HG03342 (cell line): ENCODE measurements around the gene PLEKHB1.

ENCODE experiments used
- ATAC-seq: cut with Tn5 transposase; IDR thresholded peaks from one replicate; pipeline ENCODE4 v1.9.1; 2021; ENCODE audit warnings: mild to moderate bottlenecking, moderate library complexity; ENCODE audit not compliant: unreplicated experiment

The PLEKHB1 gene

GRCh38 chr11:73647459-73648100 is 1.2 kb downstream of the PLEKHB1 start:
- ATAC-seq = peak; percentile 74

GRCh38 chr11:73648121-73648520 is 1.7 kb downstream of the PLEKHB1 start:
- ATAC-seq = no peak

DNA sequence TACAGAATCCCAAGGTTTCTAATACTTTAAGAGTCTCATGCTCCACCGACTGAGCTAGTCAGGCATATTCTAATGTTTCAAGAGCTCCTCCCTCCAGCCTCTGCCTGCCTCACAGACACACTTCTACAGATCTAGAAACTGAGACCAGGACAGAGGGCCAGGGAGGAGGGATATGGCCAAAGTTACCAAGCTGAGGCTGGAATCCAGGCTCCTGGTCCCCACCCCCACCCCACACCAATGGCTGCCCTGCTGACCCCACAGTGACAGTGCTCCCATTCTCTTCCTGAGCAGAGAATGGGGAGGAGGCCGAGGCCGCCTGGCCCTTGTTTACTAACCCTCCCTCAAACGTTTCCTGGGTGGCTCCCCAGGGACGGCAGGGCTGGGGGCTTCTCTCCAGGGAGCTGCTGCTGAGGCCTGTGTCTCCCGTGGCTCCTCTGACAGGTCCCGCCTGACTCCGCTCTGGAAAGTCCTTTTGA is 2.2 kb downstream of the PLEKHB1 start:
- no peak for ATAC-seq

- no peak for ATAC-seq
These were observed 2.8 kb downstream of the PLEKHB1 start for GRCh38 chr11:73649206-73649605.

GRCh38 chr11:73650400-73650799 is 4.0 kb downstream of the PLEKHB1 start:
- no peak for ATAC-seq

DNA sequence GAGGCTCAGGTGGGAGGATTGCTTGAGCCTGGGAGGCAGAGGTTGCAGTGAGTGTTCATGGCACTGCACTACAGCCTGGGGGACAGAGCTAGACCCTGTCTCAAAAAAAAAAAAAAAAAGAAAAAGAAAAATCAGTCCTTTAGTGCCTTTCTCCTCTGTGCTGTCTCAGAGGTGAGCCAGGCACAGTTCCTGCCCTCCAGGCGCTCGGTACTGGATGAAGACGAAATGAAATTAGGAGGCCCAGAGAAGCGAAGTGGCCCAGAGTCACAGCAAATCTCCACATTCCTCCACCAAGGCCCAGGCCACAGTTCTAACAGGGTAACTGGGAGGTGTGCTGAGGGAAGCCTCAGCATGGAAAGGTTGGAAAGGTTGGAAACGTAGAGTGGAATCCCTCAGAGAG is 4.9 kb downstream of the PLEKHB1 start:
- ATAC-seq = no peak

DNA sequence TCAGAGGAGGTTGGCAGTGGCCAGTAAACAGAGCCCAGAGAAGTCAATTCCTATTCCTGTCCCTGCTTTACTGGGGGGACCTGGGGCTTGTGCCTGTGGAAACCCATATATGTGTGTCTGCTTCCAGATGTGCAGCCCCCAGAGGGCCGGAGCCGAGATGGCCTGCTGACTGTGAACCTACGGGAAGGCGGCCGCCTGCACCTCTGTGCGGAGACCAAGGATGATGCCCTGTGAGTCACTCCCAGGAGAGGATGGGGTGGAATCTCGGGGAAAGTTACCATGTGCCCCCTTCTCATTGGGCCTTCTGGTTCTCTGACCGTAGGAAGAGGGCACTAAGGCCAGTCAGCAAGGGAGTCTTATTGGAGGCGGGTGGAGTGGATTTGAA is 5.3 kb downstream of the PLEKHB1 start:
- no peak for ATAC-seq

- ATAC-seq = no peak
These were observed 5.8 kb downstream of the PLEKHB1 start for GRCh38 chr11:73652046-73652730.

- no peak for ATAC-seq
These were observed 6.6 kb downstream of the PLEKHB1 start for GRCh38 chr11:73652856-73653559.

DNA sequence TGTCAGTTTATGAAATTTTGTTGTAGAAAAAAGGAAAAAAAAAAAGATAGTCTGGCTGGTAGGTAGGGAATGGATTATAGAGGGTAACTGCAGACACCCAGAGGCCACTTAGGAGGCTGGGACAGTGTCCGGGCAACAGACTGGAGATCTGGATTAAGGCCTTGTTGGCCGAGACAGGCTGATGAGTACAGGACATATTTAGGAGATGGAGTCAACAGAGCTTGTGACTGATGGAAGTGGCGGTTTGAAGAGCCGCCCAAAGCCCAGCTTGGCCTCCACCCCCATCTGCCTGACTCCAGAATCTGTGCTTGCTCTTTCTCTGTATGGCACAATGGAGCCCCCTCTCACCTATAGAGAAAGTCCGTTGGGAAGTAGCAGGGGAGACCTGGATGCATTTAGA is 7.6 kb downstream of the PLEKHB1 start:
- no peak for ATAC-seq

DNA sequence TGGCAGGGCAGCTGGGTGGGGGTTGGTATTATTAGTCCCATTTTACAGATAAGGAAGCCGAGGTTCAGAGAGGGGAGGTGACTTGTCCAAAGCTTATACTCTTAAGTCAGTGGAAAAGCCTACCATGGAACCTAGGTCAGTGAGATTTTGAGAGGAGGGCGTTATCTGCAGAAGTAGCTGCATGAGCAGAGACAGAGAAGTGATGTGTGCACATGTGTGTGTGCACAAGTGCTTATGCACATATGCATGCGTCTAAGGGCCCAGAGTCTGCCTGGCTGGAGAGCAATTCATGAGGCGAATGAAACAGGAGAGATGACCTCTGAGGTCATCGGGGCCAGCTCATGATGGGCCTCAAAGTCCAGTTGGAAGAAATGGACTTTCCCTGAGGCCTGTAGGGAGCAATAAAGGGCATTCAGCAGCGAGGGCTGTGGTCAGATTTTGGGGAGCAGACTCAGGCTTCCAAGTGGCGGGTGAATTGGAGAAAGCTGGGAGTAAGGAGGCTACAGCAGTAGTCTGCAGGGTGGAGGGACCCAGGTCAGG is 8.2 kb downstream of the PLEKHB1 start:
- ATAC-seq = no peak

GRCh38 chr11:73655686-73656085 is 9.3 kb downstream of the PLEKHB1 start:
- ATAC-seq = no peak

GRCh38 chr11:73656985-73657384 is 10.6 kb downstream of the PLEKHB1 start:
- ATAC-seq = no peak

DNA sequence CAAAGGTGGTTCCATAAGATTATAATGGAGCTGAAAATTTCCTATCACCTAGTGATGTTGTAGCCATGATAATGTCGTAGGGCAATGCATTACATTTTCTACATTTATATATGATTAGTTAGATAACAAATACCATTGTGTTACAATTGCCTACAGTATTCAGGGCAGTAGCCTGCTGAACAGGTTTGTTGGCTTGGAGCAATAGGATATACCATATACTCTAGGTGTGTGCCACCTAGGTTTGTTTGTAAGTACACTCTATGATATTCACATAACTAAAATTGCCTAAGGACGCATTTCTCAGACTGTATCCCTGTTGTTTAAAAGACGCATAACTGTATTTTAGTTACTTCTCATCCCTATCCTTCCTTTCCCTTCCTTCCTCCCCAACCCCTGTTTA is 13.6 kb downstream of the PLEKHB1 start:
- ATAC-seq = no peak

DNA sequence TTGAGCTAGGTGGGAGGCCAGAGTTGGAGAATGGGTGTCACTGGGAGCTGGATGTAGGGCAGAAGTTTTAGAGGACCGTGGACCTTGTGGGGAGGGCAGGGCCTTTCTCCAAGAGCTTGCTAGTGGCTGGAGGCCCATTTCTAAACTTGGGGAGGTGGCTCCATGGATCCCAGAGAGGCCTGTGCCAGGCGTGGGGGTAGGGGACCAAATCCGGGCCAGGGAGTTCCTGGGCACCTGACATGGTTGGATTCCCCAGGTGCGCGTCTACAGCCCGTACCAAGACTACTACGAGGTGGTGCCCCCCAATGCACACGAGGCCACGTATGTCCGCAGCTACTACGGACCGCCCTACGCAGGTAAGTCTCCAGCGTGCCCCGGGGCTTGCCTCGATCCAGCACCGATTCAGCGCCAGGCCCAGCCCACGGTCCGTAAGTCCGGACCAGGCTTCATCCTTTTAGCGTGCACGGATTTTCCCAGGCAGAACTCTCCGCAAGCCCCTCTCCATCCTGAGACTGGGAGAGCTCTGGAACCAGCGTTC is 14.2 kb downstream of the PLEKHB1 start:
- ATAC-seq = peak; percentile 16

DNA sequence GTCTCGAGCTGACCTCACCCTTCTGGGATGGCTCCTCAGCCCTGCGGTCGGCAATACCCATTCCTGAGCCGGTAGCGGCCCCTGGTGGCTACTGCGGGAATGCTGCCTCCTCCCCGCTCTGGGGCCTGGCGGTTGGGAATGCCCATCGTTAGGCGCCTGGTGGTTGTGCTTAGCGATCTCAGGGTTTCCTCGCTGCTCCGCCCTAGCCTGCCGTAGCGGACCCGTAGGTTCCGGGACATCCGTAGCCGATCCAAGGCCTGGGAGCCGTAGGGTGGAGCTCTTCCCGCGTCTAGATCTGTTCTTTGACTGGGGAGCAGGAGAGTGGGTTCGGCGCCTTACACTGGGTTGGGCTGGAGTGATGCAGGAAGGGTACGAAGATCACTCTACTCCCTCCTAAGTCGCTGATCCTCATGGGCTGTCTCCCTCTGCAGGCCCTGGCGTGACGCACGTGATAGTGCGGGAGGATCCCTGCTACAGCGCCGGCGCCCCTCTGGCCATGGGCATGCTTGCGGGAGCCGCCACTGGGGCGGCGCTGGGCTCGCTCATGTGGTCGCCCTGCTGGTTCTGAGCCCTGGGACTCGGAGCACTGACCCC is 14.8 kb downstream of the PLEKHB1 start:
- peak; percentile 76 for ATAC-seq

DNA sequence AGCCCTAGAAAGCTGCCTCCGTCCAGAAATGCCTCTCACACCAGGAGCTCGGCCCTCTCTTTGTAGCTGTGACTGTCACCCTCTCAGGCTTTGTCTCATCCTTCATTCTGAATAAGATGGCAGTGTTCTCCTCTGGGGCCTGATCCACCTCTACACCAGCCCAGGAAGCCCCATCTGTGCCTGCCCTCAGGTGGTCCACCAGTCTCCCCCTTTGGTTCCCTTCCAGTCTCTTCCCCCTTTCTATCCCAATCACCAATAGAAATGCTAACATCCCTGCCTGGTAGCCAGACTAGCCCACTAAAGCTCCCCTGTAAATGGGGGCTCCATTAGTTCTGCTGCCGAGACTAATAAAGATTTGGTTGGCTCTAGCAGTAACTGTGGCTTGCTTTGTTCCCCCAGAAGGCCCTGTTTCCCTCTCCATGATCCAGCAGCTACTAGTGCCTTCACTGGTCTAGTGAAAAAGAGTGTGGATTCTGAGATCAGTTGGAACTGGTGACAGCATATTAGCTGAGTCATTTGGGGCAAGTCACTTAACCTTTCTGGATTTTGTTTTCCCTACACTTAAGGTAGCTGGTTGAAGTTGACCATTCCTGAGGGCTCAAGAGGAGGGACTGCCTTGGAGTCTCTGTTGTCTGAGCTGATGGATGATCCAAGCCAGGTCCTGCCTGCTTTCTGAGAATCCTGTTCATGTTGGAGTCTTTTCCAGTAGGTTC is 16.2 kb downstream of the PLEKHB1 start:
- ATAC-seq = no peak

DNA sequence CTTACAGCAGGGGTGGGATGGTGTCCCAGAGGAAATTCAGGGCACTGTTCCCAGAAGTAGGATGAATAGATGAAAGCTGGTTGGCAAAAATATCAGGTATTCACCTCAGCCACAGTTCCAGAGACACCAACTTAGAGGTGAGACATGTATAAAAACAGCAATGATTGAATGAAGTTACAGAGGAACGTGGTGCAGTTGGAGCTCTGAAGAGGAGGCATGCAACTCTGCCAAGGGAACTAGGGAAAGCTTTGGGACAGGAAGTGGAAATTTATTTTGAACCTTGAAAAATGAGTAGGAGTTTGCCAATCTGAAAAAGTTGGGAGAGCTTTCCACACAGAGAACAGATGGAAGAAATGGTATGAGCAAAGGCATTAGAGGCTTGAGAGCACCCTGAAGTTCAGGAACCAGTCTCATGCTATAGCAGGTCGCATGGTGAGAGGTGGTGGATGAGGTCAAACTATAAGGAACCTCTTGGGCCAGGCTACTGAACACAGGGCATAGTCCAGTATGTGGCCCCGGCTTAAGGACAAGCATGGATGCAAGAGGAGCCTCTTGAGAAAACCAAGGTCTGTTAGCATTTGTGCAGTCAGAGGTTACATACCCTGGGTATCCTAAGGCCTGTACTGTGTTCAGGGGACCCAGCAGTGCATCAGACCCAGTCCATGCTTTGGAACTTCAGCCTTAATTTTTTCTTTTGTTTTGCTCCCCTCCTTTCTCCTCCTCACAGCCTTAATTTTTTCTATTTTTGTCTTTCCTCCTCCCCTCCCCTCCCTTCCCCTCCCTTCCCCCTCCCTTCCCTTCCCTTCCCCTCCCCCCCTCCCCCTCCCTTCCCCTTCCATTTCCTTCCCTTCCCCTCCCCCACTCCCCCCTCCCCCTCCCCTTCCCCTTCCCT is 17.5 kb downstream of the PLEKHB1 start:
- ATAC-seq = no peak

DNA sequence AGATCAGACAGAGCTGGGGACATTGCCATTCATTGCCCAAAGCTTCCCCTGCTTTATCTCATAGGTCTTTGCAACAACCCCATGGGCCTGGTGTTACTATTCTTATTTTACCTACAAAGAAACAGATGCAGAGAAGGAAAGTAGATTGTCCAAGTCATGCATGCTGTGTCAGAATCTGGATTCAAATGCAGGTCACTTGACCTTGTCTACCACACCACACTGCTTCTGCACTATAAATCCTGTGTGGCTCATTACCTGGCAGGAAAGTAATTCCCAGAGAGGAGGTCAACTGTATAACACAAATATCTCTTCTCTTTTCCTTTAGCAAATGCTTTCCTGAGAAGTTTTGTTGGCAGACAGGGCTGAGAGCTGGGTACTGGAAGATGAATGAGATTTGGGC is 18.5 kb downstream of the PLEKHB1 start:
- no peak for ATAC-seq
